ENCODE measurements around the gene TAF1B.

TAF1B gene

DNA sequence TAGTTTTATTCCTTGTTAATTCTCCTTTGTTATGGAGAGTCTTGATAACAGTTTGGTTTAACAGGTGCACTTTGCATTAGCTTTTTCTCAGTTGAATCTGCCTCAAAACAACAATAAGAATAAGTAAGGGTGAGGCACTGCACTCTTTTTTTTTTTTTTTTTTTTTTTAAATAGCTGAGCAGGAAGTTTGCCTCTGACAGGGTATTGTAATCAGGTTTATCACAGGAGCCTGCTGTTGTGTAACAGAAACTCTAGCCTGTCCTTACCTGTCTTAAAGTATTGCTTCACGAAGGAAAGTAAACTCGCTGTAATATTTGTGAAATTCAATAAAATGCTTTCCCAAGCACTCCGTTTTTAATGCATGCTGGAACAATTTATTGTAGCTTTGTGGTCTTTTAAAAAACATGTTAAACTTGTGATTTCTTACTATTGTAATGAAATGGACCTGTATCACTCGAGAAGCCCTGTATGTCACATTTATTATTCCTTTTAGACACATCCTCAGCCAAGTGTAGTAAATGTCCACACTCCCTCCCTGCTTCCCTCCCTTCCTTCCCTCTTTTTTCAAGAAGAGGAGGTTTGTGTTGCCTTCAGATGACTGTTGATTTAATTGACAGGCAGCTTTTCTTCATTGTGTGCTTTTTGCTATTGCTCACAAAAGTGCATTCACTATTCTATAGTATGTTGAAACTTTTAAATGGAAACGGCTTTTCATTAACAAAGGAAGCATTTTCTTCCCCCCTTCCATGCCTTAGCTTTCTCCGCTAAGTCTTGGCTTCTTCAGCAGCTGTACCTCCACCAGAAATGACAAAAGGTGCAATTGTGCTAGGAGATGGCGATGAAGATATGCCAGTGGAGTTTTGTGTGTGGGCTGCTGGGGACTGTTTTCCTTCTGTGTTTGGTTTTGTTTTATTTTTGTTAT lies 52.7 kb downstream of the TAF1B start:
- no peak overlapping the region for H3K4me2 ChIP-seq
- 0 out of 2 replicates have a peak, but pooled peaks cover 4% of the 10 kb centered on the region for H4K20me1 ChIP-seq
- no peak overlapping the region for H3K4me3 ChIP-seq

DNA sequence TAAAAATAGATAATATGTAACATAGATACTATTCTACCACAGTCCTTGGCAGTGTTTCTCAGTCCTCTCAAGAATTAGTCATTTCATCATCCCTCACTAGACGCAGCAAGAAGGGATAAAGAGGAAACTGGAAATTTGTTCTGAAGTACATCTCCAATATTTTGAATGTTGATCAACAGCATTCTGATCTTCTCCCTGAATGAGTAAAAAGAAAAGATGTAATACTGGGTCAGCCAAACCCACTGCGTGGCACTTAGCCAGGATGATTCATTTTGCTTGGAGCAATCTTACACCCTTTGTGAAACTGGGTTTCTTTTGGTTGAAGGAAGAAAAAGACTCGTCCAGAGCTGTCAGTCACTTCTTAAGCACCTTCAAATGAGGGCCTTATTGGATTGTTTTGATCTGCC lies 54.1 kb downstream of the TAF1B start:
- 0 out of 2 replicates have a peak, but pooled peaks cover 4% of the 10 kb centered on the region for H4K20me1 ChIP-seq
- no peak overlapping the region for H3K27ac ChIP-seq
- H3K36me3 ChIP-seq: peaks cover 4% of the 10 kb centered on the region
- no peaks in the 10 kb centered on the region for H3K9me3 ChIP-seq
- no peak overlapping the region for H3K4me2 ChIP-seq
- no peak overlapping the region for H3K9ac ChIP-seq
- no peaks in the 10 kb centered on the region for H3K27me3 ChIP-seq
- no peak for TF ChIP-seq Cebpa-rat (IDR thresholded peaks at IDR 0.05)
- H3K4me1 ChIP-seq: peaks cover 13% of the 10 kb centered on the region
- H3K4me3 ChIP-seq: no peak overlapping the region

More for the DNA sequence above, 52.7 kb downstream of the TAF1B start:
- Histone ChIP-seq H3K27ac (no peak overlapping the region), H3K9me3 (no peaks in the 10 kb centered on the region), H3K9ac (no peak overlapping the region), H3K27me3 (no peaks in the 10 kb centered on the region), H3K4me1 (peaks cover 13% of the 10 kb centered on the region), H3K36me3 (peaks cover 10% of the 10 kb centered on the region)
- TF ChIP-seq Cebpa-rat (IDR thresholded peaks at IDR 0.05): no peak

DNA sequence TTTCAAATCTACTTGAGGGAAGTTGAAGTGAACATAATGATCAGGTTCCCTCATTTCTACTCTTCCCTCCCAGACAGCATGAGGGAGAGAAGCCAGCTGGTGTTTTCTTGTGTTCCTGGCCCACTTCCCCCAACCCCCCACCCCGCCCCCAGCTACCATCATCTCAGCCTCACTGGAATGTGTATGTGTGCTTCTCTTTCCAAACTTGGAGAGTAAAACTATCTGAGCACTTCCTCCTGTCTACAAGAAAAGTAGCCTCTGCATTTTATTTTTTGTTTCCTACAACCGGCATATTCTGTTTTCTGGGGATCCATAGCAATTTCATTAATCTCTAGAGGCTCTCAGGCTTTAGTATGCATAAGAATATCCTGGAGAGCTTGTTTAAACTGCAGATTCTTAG lies 54.6 kb downstream of the TAF1B start:
- Histone ChIP-seq H3K4me2 (no peak overlapping the region), H3K9ac (no peak overlapping the region), H3K27ac (no peak overlapping the region), H3K4me3 (no peak overlapping the region), H3K4me1 (peaks cover 13% of the 10 kb centered on the region), H3K36me3 (no peaks in the 10 kb centered on the region), H3K27me3 (no peaks in the 10 kb centered on the region), H3K9me3 (no peaks in the 10 kb centered on the region), H4K20me1 (0 out of 2 replicates have a peak, but pooled peaks cover 4% of the 10 kb centered on the region)
- TF ChIP-seq Cebpa-rat (IDR thresholded peaks at IDR 0.05): no peak

DNA sequence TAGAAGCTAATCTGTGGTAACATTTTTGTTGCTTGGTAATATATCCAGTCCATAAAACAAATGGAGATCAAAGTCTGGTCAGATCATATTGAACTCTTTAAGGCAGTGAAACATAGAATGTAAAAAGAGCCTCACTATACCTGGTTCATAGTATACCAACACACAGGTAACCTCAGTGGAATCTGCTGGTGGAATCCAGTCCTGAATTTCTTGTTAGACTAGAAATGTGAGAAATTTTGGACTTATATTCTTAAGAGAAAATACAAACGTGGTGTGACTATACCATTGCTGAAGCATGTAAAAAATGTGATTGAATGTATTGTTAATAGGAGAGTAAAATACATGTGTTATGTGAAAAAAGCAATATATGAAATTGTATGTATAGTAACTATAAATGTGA lies 62.1 kb downstream of the TAF1B start:
- no peak overlapping the region for H3K27ac ChIP-seq
- TF ChIP-seq Cebpa-rat (IDR thresholded peaks at IDR 0.05): no peak
- H3K4me2 ChIP-seq: no peak overlapping the region

DNA sequence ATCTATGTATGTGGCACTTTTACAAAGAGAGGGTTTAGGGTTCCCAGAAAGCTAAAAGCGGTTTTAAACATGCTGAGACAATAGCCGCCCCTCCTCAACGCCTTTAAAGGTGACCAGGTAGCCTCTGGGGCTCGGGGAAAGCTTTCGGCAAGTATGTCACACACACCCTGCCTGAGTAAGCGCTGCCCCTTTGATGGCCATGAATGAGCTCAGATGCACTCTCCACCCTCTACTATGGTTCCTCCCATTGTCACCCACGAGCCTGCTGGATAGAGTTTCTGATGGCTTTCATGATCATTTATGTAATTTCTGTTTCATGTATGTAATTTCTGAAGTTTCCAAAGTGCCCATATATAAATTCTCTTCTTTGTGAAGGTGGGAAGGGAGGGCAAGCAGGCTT lies 64.1 kb downstream of the TAF1B start:
- H3K4me3 ChIP-seq: no peak overlapping the region
- no peaks in the 10 kb centered on the region for H3K4me1 ChIP-seq
- no peak overlapping the region for H3K4me2 ChIP-seq
- H3K27me3 ChIP-seq: no peaks in the 10 kb centered on the region
- no peaks in the 10 kb centered on the region for H3K9me3 ChIP-seq
- H3K27ac ChIP-seq: no peak overlapping the region
- H4K20me1 ChIP-seq: no peaks in the 10 kb centered on the region
- TF ChIP-seq Cebpa-rat (IDR thresholded peaks at IDR 0.05): no peak
- no peak overlapping the region for H3K9ac ChIP-seq
- peaks cover 29% of the 10 kb centered on the region for H3K36me3 ChIP-seq

More for the DNA sequence above, 62.1 kb downstream of the TAF1B start:
- H3K4me3 ChIP-seq: no peak overlapping the region
- H3K9me3 ChIP-seq: no peaks in the 10 kb centered on the region
- no peaks in the 10 kb centered on the region for H3K27me3 ChIP-seq
- H3K36me3 ChIP-seq: peaks cover 15% of the 10 kb centered on the region
- no peaks in the 10 kb centered on the region for H3K4me1 ChIP-seq
- H4K20me1 ChIP-seq: no peaks in the 10 kb centered on the region
- no peak overlapping the region for H3K9ac ChIP-seq

DNA sequence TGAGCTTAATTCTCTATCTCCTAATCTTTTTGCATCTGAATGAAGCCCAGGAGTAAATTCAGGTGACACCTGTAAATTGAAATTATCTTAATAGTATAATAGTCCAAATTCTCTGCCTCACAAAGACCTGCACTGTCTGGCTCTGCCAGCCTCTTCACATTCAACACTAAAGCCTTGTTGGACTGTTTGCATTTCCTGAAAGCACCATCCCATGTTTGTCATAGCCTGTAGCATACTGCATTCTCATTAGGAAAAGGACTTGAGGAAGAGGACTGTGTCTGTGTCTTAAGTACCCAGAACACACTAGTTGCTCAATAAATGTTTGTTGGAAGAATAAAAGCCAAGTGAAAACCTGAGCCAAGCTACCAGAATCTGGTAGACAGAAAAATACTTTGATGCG lies 65.4 kb downstream of the TAF1B start:
- H3K27me3 ChIP-seq: no peaks in the 10 kb centered on the region
- peaks cover 41% of the 10 kb centered on the region for H3K36me3 ChIP-seq
- H4K20me1 ChIP-seq: no peaks in the 10 kb centered on the region
- H3K4me1 ChIP-seq: no peaks in the 10 kb centered on the region
- TF ChIP-seq Cebpa-rat (IDR thresholded peaks at IDR 0.05): no peak
- H3K27ac ChIP-seq: no peak overlapping the region
- H3K4me3 ChIP-seq: no peak overlapping the region
- H3K9me3 ChIP-seq: no peaks in the 10 kb centered on the region
- H3K4me2 ChIP-seq: no peak overlapping the region
- H3K9ac ChIP-seq: no peak overlapping the region

DNA sequence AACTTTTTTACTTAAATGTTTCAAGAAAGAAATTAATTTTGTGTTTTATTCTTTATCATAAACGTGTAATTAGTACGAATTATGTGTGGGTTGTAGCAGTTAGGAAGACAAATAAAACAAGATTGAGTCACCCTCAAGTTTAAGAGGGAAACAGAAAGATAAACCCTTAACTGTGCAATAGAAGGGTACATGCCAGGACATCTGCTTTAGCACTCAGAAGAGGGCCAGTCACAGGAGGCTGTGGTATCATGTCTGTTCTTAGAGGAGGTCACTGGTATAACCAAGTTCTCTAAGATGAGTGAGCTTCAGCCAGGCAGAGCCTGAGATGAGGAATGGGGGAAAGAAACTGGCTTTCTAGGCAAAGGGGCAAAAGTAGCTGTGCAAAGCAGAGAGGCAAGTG lies 65.8 kb downstream of the TAF1B start:
- Histone ChIP-seq H3K4me3 (no peak overlapping the region), H3K9me3 (no peaks in the 10 kb centered on the region), H4K20me1 (no peaks in the 10 kb centered on the region), H3K4me2 (no peak overlapping the region), H3K27me3 (no peaks in the 10 kb centered on the region), H3K36me3 (peaks cover 46% of the 10 kb centered on the region), H3K27ac (no peak overlapping the region), H3K4me1 (no peaks in the 10 kb centered on the region), H3K9ac (no peak overlapping the region)
- no peak for TF ChIP-seq Cebpa-rat (IDR thresholded peaks at IDR 0.05)

DNA sequence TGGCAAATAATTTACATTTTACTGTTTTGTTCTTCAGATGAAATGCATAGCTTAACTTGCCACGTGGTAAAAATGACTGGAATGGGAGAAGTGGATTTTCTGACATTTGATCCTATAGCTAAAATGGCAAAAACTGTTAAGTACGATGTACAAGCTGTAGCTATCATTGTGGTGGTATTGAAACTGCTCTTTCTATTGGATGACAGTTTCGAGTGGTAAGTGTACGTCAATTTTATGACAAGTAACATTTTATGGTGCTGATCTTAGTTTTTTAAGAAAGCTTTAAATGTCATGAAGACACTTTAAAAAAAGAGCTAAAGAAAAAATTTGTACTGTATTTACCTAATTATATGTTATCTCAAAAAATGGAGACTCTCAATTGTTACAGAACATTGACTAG lies 67.4 kb downstream of the TAF1B start:
- TF ChIP-seq Cebpa-rat (IDR thresholded peaks at IDR 0.05): no peak
- H3K9me3 ChIP-seq: no peaks in the 10 kb centered on the region
- no peak overlapping the region for H3K4me2 ChIP-seq
- H3K9ac ChIP-seq: no peak overlapping the region
- no peaks in the 10 kb centered on the region for H3K4me1 ChIP-seq
- no peaks in the 10 kb centered on the region for H4K20me1 ChIP-seq
- H3K4me3 ChIP-seq: no peak overlapping the region
- peaks cover 57% of the 10 kb centered on the region for H3K36me3 ChIP-seq
- no peak overlapping the region for H3K27ac ChIP-seq
- H3K27me3 ChIP-seq: no peaks in the 10 kb centered on the region

DNA sequence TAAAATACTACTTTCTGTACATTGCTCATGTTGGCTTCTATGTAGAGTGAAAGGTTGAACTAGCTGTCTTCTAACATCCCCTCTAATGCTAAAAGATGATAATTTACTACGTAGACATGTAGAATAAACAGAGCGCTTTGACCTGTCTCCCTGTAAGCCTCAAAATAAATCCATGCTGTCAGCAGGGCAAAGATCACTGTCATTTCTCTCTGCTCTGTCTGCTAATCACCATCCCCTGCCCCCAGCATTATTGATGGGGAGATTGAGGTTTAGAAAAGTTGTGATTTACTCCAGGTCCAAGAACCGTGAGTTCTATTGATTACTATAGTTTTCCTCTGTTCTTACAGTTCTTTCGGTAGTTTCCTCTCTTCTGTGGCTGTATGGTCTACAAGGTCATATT lies 69.2 kb downstream of the TAF1B start:
- TF ChIP-seq Cebpa-rat (IDR thresholded peaks at IDR 0.05): no peak
- Histone ChIP-seq H3K36me3 (peaks cover 52% of the 10 kb centered on the region), H3K9me3 (no peaks in the 10 kb centered on the region), H3K9ac (no peak overlapping the region), H3K4me1 (no peaks in the 10 kb centered on the region), H4K20me1 (no peaks in the 10 kb centered on the region), H3K4me2 (no peak overlapping the region), H3K4me3 (no peak overlapping the region), H3K27me3 (no peaks in the 10 kb centered on the region), H3K27ac (no peak overlapping the region)

DNA sequence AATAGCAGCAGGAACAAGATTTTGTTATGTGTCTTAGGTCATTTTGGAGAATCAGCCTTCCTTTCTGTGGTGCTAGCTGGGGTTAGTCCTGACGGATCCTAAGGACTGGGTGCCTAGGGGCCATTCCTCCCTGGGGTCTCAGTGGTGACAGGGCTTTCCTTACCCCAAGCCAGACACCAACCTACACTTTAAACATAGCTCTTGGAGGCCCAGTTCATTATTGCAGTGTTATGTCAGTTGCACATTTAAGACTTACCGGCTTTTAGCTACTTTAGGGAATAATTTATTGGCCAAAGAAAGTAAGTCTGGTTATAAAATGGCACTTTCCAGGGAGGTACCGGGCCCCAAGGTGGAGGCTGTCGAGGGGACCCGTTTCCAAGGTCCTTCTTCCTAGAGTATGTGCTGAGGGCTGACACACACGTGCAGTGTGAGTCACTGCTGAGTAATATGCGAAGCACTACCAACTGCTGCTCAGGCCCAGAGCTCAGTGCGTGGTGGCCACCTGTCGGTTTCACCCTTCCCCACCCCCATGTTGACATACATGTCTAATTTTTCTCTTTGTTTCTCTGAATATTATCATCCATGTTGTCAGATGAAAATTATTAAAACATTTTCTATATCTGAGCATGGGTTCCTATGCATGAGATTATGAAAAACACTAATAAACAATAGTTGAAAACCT lies 71.3 kb downstream of the TAF1B start:
- no peak overlapping the region for H3K4me3 ChIP-seq
- TF ChIP-seq Cebpa-rat (IDR thresholded peaks at IDR 0.05): no peak
- no peaks in the 10 kb centered on the region for H3K4me1 ChIP-seq
- no peaks in the 10 kb centered on the region for H4K20me1 ChIP-seq
- H3K27ac ChIP-seq: no peak overlapping the region
- no peak overlapping the region for H3K9ac ChIP-seq
- H3K4me2 ChIP-seq: no peak overlapping the region
- no peaks in the 10 kb centered on the region for H3K27me3 ChIP-seq
- H3K9me3 ChIP-seq: no peaks in the 10 kb centered on the region
- H3K36me3 ChIP-seq: peaks cover 50% of the 10 kb centered on the region
